CD8-positive, alpha-beta memory T cell (primary cell): Measurements from ENCODE around the gene HSD17B10. TPM values are rescaled to one million over a fixed set of nuclear protein-coding genes. Genes with fewer than 3 reads are reported as not detected.

Source experiments
- CTCF ChIA-PET: fragments of 350-600 bp; sonication (Branson Sonifier 250); formaldehyde crosslinking; loops from one replicate; lab custom pipeline; 2021; ENCODE audit warnings: antibody characterized with exemption; lab: Charles Lee
- POLR2A ChIA-PET: fragments of 350-600 bp; sonication (Branson Sonifier 250); formaldehyde crosslinking; loops from one replicate; lab custom pipeline; 2021; ENCODE audit warnings: antibody characterized with exemption; lab: Charles Lee
- DNase-seq, 5 donors: peaks; one replicate each; pipeline versions ENCODE4 v3.0.0 to v3.0.0-alpha.2; 2020 to 2022; ENCODE audit warnings: mixed read lengths in 1 of 5
- H3K27ac ChIP-seq: one replicate; pipeline ENCODE4 v1.7.0; 2013; ENCODE audit warnings: low read depth, mild to moderate bottlenecking, low read length, moderate library complexity
- H3K27me3 ChIP-seq: 2 replicates; pipeline ENCODE4 v1.7.0; 2013; ENCODE audit warnings: low read length, mild to moderate bottlenecking; ENCODE audit not compliant: insufficient read depth, poor library complexity, severe bottlenecking
- H3K36me3 ChIP-seq: 2 replicates; pipeline ENCODE4 v1.7.0; 2013; ENCODE audit warnings: mild to moderate bottlenecking, low read length, moderate library complexity; ENCODE audit not compliant: insufficient read depth
- H3K4me1 ChIP-seq: 2 replicates; pipeline ENCODE4 v1.7.0; 2013; ENCODE audit warnings: mild to moderate bottlenecking, low read length, moderate library complexity; ENCODE audit not compliant: insufficient read depth
- H3K4me3 ChIP-seq: 2 replicates; pipeline ENCODE4 v1.7.0; 2013; ENCODE audit warnings: mild to moderate bottlenecking, low read length
- H3K9me3 ChIP-seq: 2 replicates; pipeline ENCODE4 v1.7.0; 2013; ENCODE audit warnings: mild to moderate bottlenecking, low read length
- H3K27ac Mint-ChIP-seq, 8 donors: one replicate each; pipeline ENCODE4 v1.8.0; 2020 to 2021; ENCODE audit warnings: mixed read lengths in 8 of 8, mild to moderate bottlenecking in 6 of 8, inconsistent platforms in 3 of 8, moderate library complexity in 3 of 8
- H3K27me3 Mint-ChIP-seq, 2 donors: one replicate each; pipeline ENCODE4 v1.8.0; 2020 to 2021; ENCODE audit warnings: mixed read lengths in 2 of 2, mild to moderate bottlenecking in 1 of 2, moderate library complexity in 1 of 2
- H3K36me3 Mint-ChIP-seq, 3 donors: one replicate each; pipeline ENCODE4 v1.8.0; 2020 to 2021; ENCODE audit warnings: mixed read lengths in 3 of 3, inconsistent platforms in 1 of 3, mild to moderate bottlenecking in 1 of 3
- H3K4me1 Mint-ChIP-seq, 3 donors: one replicate each; pipeline ENCODE4 v1.8.0; 2020 to 2021; ENCODE audit warnings: mixed read lengths in 3 of 3, inconsistent platforms in 1 of 3, mild to moderate bottlenecking in 1 of 3
- H3K4me3 Mint-ChIP-seq, 7 donors: one replicate each; pipeline ENCODE4 v1.8.0; 2020 to 2021; ENCODE audit warnings: mixed read lengths in 7 of 7, mild to moderate bottlenecking in 6 of 7, moderate library complexity in 4 of 7, inconsistent platforms in 2 of 7
- H3K9me3 Mint-ChIP-seq, 5 donors: one replicate each; pipeline ENCODE4 v1.8.0; 2020 to 2022; ENCODE audit warnings: mixed read lengths in 5 of 5, mild to moderate bottlenecking in 3 of 5, moderate library complexity in 2 of 5, inconsistent platforms in 1 of 5
- polyA plus RNA-seq: library from polyadenylated mRNA; unstranded; fragments of 300-500 nt; fragmentation: Illumina TruSeq; gene quantifications from one replicate; pipeline ENCODE4 v1.2.3, GENCODE V29; 2021
- total RNA-seq, 2 experiments: library from RNA; stranded (reverse); gene quantifications; one replicate each; pipeline ENCODE4 v1.2.3, GENCODE V29; 2021

Gene HSD17B10
- total RNA-seq (100 to 1,000 TPM; 150 to 155 TPM), polyA plus RNA-seq (151 TPM)

DNA sequence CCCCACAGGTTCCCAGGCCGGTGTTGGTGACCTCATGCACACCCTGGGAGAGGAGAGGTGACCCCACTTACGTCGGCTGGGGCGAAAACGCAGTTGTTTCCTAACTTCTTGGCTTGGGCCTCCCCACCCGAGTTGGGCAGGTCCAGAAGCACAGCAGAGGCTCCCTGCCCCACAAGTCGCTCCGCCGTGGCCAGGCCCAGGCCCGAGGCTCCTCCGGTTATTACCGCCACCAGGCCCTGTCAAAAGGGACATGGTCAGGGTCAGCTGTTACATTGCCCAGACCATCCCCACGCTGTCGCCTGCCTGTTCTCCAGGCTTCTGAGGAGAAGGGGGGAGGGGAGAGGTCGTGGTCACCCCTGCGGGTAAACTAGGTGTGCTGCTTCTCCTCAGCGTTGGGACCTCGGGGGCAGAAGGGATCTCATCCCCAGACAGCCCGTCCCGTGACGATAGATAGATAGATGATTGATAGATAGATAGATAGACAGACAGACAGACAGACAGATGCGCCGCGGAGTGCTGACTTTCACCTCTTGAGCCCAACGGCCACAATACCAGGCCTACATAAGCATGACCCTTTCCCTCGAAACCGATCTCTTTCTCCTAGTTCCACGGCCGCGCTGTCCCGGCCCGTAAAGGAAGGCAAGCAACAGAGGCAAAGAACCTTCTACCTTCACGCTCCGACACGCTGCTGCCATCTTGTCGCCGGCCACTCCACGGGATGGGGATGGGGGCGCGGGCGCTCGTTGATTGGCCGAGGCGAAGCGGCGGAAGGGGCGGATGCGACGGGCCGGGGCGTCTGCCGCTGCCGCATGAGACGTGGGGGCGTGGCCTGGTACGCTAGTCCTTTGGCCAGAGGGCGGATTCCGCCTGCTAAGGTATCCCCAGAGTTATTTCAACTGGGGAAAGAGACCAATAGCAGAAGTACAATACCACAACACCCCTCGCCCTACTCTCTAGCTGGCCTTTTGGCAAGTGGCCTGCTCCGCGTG is at the start of gene HSD17B10:
TSS of gene HSD17B10 (minus strand) at position 720 of the 989 bp plus-strand sequence. CDS start at position 695, 25 bp downstream.
- Mint-ChIP-seq H3K4me3 (peak within 1 kb of the TSS; percentile 92 to 97 (median 94)), H3K27ac (peak within 1 kb of the TSS; percentile 88 to 98 (median 97)), H3K36me3 (peaks cover 0 to 33% (median 0%) of the 10 kb centered on the region in 3 donors), H3K27me3 (peaks cover 0 to 11% of the 10 kb centered on the region in 2 donors), H3K9me3 (no peaks in the 10 kb centered on the region), H3K4me1 (peaks cover 17 to 19% (median 18%) of the 10 kb centered on the region in 3 donors)
- peaks cover 14% of the 10 kb centered on the region for H3K4me1 ChIP-seq
- ChIA-PET POLR2A (no interaction called here), CTCF (no interaction called here)
- H3K9me3 ChIP-seq = no peaks in the 10 kb centered on the region
- H3K27ac ChIP-seq = peak within 1 kb of the TSS; percentile 77
- peak within 1 kb of the TSS; percentile 77 for H3K4me3 ChIP-seq
- no peaks in the 10 kb centered on the region for H3K27me3 ChIP-seq
- peaks cover 4% of the 10 kb centered on the region for H3K36me3 ChIP-seq
- DNase-seq = peak; percentile 82 to 89 (median 82)

DNA sequence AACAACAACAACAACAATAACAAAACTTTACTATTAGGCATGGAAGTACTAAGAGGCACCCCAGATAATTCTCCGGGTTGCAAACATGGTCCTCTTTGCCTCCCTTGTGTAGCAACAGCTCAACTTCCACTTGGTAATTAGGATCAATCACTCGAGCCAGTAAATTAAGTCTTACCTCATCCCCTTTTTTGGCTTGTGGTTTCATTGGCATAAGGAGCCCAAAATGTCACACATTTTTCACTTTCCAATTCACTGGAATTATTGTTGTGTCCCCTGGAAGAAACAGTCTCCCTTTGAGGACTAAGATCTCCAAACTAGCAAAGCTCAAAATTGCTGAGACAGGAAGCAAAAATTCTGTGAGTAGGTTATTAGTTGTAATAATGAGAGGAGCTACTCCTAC is 49.2 kb upstream of the HSD17B10 start:
- DNase-seq = no peak
- POLR2A ChIA-PET = no interaction called here
- no peaks in the 10 kb centered on the region for H3K9me3 ChIP-seq
- no peaks in the 10 kb centered on the region for H3K9me3 Mint-ChIP-seq
- no peak overlapping the region for H3K4me3 Mint-ChIP-seq
- H3K4me1 Mint-ChIP-seq = peaks cover 2 to 4% (median 3%) of the 10 kb centered on the region in 3 donors
- no peak overlapping the region for H3K4me3 ChIP-seq
- H3K36me3 ChIP-seq = no peaks in the 10 kb centered on the region
- no peak overlapping the region for H3K27ac Mint-ChIP-seq
- H3K27me3 Mint-ChIP-seq = peaks cover 0 to 9% of the 10 kb centered on the region in 2 donors
- no peaks in the 10 kb centered on the region for H3K4me1 ChIP-seq
- CTCF ChIA-PET = interaction anchor here (1.6 kb wide), 1 partner anchor 164 kb away, joined by 7 read pairs; no protein-coding TSS in a partner anchor
- H3K36me3 Mint-ChIP-seq = no peaks in the 10 kb centered on the region
- no peak overlapping the region for H3K27ac ChIP-seq
- H3K27me3 ChIP-seq = no peaks in the 10 kb centered on the region

DNA sequence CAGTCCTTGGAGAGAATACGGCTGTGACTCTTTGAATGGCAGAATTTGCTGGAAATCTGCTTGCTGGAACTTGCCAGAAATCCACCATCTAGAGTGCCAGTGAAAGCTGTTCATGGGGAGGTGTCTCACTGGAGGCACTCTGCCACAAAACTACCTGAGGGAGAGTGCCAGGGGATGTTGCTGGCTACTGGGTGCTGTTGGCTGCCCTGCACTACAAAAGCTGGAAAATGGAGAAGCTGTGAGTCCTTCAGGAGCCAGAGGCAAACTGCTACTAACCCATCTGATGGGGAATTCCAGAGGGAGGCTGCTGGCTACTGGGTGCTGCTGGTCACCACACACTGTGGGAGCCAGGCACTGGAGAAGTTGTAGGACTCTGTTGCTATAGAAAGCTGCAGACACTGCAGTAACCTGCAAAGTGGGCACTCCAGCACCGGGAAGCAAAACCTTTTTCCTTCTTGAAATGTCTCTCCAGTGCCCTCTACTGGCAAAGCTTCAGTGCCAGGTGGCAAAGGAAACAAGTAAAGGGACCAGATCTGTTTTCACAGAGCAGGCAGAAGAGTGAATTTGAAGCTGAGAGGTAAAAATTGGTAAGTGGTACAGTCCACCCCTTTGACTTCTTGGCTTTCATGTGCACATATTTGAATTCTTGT is 47.8 kb upstream of the HSD17B10 start:
- no peak overlapping the region for H3K4me3 ChIP-seq
- no peaks in the 10 kb centered on the region for H3K4me1 ChIP-seq
- POLR2A ChIA-PET = interaction anchor here (0.6 kb wide), 1 partner anchor 24 kb away, joined by 3 read pairs; no protein-coding TSS in a partner anchor
- Mint-ChIP-seq H3K4me1 (peaks cover 2 to 4% (median 3%) of the 10 kb centered on the region in 3 donors), H3K36me3 (no peaks in the 10 kb centered on the region), H3K9me3 (no peaks in the 10 kb centered on the region), H3K27me3 (peaks cover 0 to 13% of the 10 kb centered on the region in 2 donors), H3K4me3 (no peak overlapping the region), H3K27ac (no peak overlapping the region)
- H3K27ac ChIP-seq = no peak overlapping the region
- H3K36me3 ChIP-seq = no peaks in the 10 kb centered on the region
- H3K9me3 ChIP-seq = no peaks in the 10 kb centered on the region
- CTCF ChIA-PET = interaction anchor here (0.9 to 2.2 kb wide), 11 partner anchors 11 to 235 kb away, joined by 3 to 10 read pairs (median 5); no protein-coding TSS in a partner anchor
- no peaks in the 10 kb centered on the region for H3K27me3 ChIP-seq
- peak; percentile 9 to 57 (median 33) for DNase-seq

DNA sequence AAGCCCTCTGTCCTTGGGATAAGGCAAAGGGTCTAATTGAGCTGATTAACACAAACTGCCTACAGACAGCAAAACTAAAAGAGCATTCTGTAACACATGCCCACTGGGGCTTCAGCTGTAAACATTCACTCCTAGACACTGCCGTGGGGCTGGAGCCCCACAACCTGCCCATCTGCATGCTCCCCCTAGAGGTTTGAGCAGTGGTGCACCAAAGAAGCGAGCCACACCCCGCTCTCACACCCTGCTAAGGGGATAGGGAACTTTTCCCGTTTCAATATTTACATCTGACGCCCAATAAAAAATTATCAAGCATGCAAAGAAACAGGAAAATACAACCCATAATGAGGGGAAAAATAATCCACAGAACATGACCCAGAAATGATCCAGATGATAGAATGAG is 46.9 kb upstream of the HSD17B10 start:
- no peak overlapping the region for H3K27ac Mint-ChIP-seq
- H3K36me3 Mint-ChIP-seq = no peaks in the 10 kb centered on the region
- peaks cover 0 to 16% of the 10 kb centered on the region in 2 donors for H3K27me3 Mint-ChIP-seq
- H3K9me3 Mint-ChIP-seq = no peaks in the 10 kb centered on the region
- no peak overlapping the region for H3K27ac ChIP-seq
- H3K9me3 ChIP-seq = no peaks in the 10 kb centered on the region
- peaks cover 2 to 4% (median 3%) of the 10 kb centered on the region in 3 donors for H3K4me1 Mint-ChIP-seq
- H3K36me3 ChIP-seq = no peaks in the 10 kb centered on the region
- no peak overlapping the region for H3K4me3 ChIP-seq
- ChIA-PET CTCF (interaction anchor here (1.0 to 2.2 kb wide), 3 partner anchors 168 to 234 kb away, joined by 3 to 9 read pairs (median 7); no protein-coding TSS in a partner anchor), POLR2A (no interaction called here)
- no peak for DNase-seq
- H3K4me1 ChIP-seq = no peaks in the 10 kb centered on the region
- no peaks in the 10 kb centered on the region for H3K27me3 ChIP-seq
- no peak overlapping the region for H3K4me3 Mint-ChIP-seq

DNA sequence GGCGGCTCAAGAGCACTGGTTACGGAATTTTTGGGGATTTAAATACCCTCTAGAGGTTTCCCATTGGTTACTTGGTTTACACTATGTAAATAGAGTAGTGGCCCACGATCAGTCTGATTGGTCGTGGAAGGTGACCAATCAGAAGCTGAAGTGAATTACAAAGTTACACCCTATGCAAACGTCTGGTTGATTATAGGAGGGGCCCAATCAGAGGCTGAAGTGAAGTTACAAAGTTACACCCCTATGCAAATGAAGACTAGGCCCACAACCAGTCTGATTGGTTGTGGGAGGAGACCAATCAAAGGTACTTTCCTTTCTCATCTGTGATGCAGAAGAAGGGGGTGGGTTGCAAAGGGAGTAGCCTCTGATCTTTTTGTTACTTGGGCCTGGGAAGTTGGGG is 45.1 kb upstream of the HSD17B10 start:
- no peaks in the 10 kb centered on the region for H3K4me1 ChIP-seq
- DNase-seq = no peak
- Mint-ChIP-seq H3K36me3 (no peaks in the 10 kb centered on the region), H3K4me1 (peaks cover 2 to 4% (median 3%) of the 10 kb centered on the region in 3 donors), H3K4me3 (no peak overlapping the region), H3K9me3 (no peaks in the 10 kb centered on the region), H3K27ac (peak overlapping the region in 1 of 8 donors; percentile 77), H3K27me3 (peaks cover 0 to 18% of the 10 kb centered on the region in 2 donors)
- ChIA-PET CTCF (interaction anchor here (1.0 kb wide), 1 partner anchor 161 kb away, joined by 3 read pairs; no protein-coding TSS in a partner anchor), POLR2A (no interaction called here)
- no peak overlapping the region for H3K4me3 ChIP-seq
- H3K27me3 ChIP-seq = no peaks in the 10 kb centered on the region
- H3K9me3 ChIP-seq = no peaks in the 10 kb centered on the region
- no peak overlapping the region for H3K27ac ChIP-seq
- no peaks in the 10 kb centered on the region for H3K36me3 ChIP-seq

DNA sequence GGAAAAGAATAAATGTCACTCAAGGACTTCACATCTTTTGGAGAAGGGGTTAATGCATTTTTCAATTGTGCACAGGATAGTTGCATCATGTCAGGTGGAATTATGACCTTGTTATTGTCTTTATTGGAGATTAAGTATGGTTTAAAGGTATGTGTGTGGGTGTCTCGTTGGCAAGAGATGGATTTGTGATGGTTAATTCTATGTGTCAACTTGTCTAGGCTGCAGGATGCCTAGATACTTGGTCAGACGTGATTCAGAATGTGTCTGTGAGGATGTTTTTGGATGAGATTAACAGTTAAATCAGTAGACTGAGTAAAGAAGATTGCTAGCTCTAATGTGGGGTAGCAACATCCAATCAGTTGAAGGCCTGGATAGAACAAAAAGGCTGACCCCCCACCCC is 42.2 kb upstream of the HSD17B10 start:
- Histone ChIP-seq H3K9me3 (no peaks in the 10 kb centered on the region), H3K27ac (no peak overlapping the region), H3K4me1 (no peaks in the 10 kb centered on the region), H3K36me3 (no peaks in the 10 kb centered on the region), H3K27me3 (no peaks in the 10 kb centered on the region), H3K4me3 (no peak overlapping the region)
- Mint-ChIP-seq H3K9me3 (no peaks in the 10 kb centered on the region), H3K27me3 (peaks cover 11 to 32% of the 10 kb centered on the region in 2 donors), H3K4me1 (peaks cover 2 to 4% (median 3%) of the 10 kb centered on the region in 3 donors), H3K27ac (no peak overlapping the region), H3K4me3 (no peak overlapping the region), H3K36me3 (no peaks in the 10 kb centered on the region)
- no peak for DNase-seq
- ChIA-PET POLR2A (no interaction called here), CTCF (no interaction called here)

DNA sequence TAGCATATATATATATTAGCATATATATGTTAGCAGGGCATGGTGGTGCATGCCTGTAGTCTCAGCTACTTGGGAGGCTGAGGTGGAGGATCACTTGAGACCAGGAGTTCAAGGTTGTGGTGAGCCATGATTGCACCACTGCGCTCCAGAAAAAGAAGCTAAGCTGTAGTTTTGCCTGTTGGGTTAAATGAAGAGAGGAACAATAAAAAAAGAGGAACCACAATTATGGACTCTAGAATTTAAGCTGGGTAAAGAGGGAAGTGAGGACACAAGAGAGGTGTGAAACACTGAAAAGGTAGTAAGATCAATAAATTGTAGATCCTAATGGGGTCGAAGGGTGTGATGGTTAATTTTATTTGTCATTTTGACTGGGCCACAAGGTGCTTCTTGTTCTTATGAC is 40.5 kb upstream of the HSD17B10 start:
- Mint-ChIP-seq H3K27me3 (peaks cover 16 to 33% of the 10 kb centered on the region in 2 donors), H3K9me3 (no peaks in the 10 kb centered on the region), H3K27ac (no peak overlapping the region), H3K4me1 (no peaks in the 10 kb centered on the region), H3K4me3 (no peak overlapping the region), H3K36me3 (no peaks in the 10 kb centered on the region)
- Histone ChIP-seq H3K9me3 (no peaks in the 10 kb centered on the region), H3K4me3 (no peak overlapping the region), H3K27me3 (no peaks in the 10 kb centered on the region), H3K4me1 (no peaks in the 10 kb centered on the region), H3K36me3 (no peaks in the 10 kb centered on the region), H3K27ac (no peak overlapping the region)
- ChIA-PET POLR2A (no interaction called here), CTCF (no interaction called here)
- DNase-seq = no peak
